GM20000 (cell line): ENCODE data around the gene ATRN.
"Not testable (repeated sequence)": the region's sequence is repeated elsewhere in the genome, so short reads cannot be mapped to it uniquely, and the experiment has no call there.

Experiments
- DNase-seq: peaks from one replicate; pipeline ENCODE4 v3.0.0; 2012; ENCODE audit warnings: low spot score
- TF ChIP-seq, protein P1 (sequence below): IDR thresholded peaks from 2 replicates; pipeline ENCODE4 v1.5.1; 2012; ENCODE audit warnings: mild to moderate bottlenecking, control low read depth; ENCODE audit errors: extremely low read depth, missing control alignments

The ATRN gene

DNA sequence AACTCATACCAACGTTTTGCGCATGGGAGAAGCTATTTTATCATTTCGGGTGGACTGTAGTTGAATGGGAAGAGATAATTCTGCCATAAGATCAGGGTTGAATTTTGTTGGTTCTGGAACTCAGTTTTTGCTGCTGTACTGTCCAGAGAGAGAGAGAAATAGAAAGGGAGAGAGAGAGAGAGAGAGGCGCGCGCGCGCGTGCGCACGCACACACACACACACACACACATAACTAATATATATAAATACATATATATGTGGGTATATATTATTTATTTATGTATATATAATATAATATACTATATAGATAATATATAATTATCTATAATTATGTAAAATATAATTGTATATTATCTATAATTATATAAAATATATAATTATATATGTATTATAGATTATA, 21.9 kb downstream of the ATRN start:
- DNase-seq: no peak
- TF ChIP-seq, protein P1, sequence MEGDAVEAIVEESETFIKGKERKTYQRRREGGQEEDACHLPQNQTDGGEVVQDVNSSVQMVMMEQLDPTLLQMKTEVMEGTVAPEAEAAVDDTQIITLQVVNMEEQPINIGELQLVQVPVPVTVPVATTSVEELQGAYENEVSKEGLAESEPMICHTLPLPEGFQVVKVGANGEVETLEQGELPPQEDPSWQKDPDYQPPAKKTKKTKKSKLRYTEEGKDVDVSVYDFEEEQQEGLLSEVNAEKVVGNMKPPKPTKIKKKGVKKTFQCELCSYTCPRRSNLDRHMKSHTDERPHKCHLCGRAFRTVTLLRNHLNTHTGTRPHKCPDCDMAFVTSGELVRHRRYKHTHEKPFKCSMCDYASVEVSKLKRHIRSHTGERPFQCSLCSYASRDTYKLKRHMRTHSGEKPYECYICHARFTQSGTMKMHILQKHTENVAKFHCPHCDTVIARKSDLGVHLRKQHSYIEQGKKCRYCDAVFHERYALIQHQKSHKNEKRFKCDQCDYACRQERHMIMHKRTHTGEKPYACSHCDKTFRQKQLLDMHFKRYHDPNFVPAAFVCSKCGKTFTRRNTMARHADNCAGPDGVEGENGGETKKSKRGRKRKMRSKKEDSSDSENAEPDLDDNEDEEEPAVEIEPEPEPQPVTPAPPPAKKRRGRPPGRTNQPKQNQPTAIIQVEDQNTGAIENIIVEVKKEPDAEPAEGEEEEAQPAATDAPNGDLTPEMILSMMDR: no peak

GRCh38 chr20:3494218-3494617, 23.4 kb downstream of the ATRN start:
- no peak for DNase-seq
- TF ChIP-seq, protein P1: no peak

GRCh38 chr20:3502878-3503277, 32.1 kb downstream of the ATRN start:
- DNase-seq: no peak
- TF ChIP-seq, protein P1: no peak

DNA sequence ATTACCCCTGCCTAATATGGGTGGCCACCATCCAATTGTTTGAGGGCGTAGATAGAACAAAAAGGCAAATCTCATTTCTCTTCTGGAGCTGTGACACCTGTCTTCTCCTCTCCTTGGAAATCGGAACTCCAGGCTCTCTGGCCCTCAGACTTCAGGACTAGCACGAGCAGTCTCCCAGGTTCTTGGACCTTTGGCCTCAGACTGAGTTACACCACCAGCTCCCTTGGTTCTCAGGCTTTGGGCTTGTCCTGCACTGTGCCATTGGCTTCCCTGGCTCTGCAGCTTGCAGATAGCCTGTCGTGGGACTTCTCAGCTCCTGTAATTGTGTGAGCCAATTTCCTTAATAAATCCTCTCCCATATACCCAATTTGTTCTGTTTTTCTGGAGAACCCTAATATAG, 34.3 kb downstream of the ATRN start:
- TF ChIP-seq, protein P1: no peak
- no peak for DNase-seq

DNA sequence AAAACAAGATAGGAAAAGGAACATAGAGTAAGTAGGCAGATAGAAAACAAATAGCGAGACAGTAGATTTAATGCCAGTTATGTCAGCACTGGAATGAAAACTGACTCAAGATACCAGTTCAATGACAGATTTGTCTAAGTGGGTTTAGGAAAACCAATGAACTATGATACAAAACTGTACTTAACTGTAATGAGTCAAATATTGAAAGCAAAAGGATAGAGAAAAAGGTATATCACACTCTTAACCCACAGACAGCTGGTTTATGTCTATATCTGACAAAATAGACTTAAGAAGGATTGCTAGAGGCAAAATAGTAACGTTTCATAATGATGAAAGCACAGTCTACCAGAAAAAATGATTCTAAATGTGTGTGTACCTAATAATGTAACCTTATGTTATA, 38.2 kb downstream of the ATRN start:
- DNase-seq: no peak
- TF ChIP-seq, protein P1: no peak

- TF ChIP-seq, protein P1: no peak
- no peak for DNase-seq
Observed at GRCh38 chr20:3510110-3510509, 39.3 kb downstream of the ATRN start.

DNA sequence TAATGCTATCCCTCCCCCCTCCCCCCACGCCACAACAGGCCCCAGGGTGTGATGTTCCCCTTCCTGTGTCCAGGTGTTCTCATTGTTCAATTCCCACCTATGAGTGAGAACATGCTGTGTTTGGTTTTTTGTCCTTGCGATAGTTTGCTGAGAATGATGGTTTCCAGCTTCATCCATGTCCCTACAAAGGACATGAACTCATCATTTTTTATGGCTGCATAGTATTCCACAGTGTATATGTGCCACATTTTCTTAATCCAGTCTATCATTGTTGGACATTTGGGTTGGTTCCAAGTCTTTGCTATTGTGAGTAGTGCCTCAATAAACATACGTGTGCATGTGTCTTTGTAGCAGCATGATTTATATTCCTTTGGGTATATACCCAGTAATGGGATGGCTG, 41.4 kb downstream of the ATRN start:
- not testable (repeated sequence) for DNase-seq

GRCh38 chr20:3514012-3514642, 43.3 kb downstream of the ATRN start:
- DNase-seq: no peak
- TF ChIP-seq, protein P1: no peak
